Dendritic cell treated with granulocyte-macrophage colony-stimulating factor and Interleukin-4, amounts not matched to agents 40 ng/mL and 50 ng/mL, for 4 days (primary cell): Measurements from ENCODE around the gene CRHR2.
A peak's percentile ranks its signal among the peaks of the same experiment; 100 is the strongest.
"Not testable (repeated sequence)": the region's sequence is repeated elsewhere in the genome, so short reads cannot be mapped to it uniquely, and the experiment has no call there.

Experiments
- H3K27ac Mint-ChIP-seq: one replicate; pipeline ENCODE4 v1.8.0; 2022; ENCODE audit warnings: mild to moderate bottlenecking, mixed read lengths
- H3K27me3 Mint-ChIP-seq: one replicate; pipeline ENCODE4 v1.8.0; 2022; ENCODE audit warnings: mild to moderate bottlenecking, mixed read lengths
- H3K36me3 Mint-ChIP-seq: one replicate; pipeline ENCODE4 v1.8.0; 2022; ENCODE audit warnings: low read depth, mixed read lengths
- H3K4me1 Mint-ChIP-seq: one replicate; pipeline ENCODE4 v1.8.0; 2022; ENCODE audit warnings: low read depth, mixed read lengths
- H3K4me3 Mint-ChIP-seq: one replicate; pipeline ENCODE4 v1.8.0; 2022; ENCODE audit warnings: mild to moderate bottlenecking, moderate library complexity, mixed read lengths
- H3K9me3 Mint-ChIP-seq: one replicate; pipeline ENCODE4 v1.8.0; 2022; ENCODE audit warnings: mixed read lengths
- intact Hi-C: fragments of 100-400 bp; cut with micrococcal nuclease; formaldehyde crosslinking; loops from one replicate; pipeline ENCODE4 v1.15.0; 2022

CRHR2 gene

GRCh38 chr7:30682212-30683083 lies at the start of gene CRHR2:
TSS of gene CRHR2 (minus strand) at chr7:30682456. CDS start at chr7:30682280, 176 bp downstream.
- no peaks in the 10 kb centered on the region for H3K9me3 Mint-ChIP-seq
- peak within 1 kb of the TSS; percentile 58 for H3K4me3 Mint-ChIP-seq
- intact Hi-C loops: no loop called here
- peaks cover 14% of the 10 kb centered on the region for H3K4me1 Mint-ChIP-seq
- H3K27ac Mint-ChIP-seq: no peak within 1 kb of the TSS
- H3K36me3 Mint-ChIP-seq: no peaks in the 10 kb centered on the region
- H3K27me3 Mint-ChIP-seq: peaks cover 66% of the 10 kb centered on the region

GRCh38 chr7:30731581-30731980 lies 49.3 kb upstream of the CRHR2 start:
- peaks cover 2% of the 10 kb centered on the region for H3K27me3 Mint-ChIP-seq
- H3K4me1 Mint-ChIP-seq: no peaks in the 10 kb centered on the region
- H3K4me3 Mint-ChIP-seq: no peak overlapping the region
- no peak overlapping the region for H3K27ac Mint-ChIP-seq
- intact Hi-C loops: no loop called here
- no peaks in the 10 kb centered on the region for H3K36me3 Mint-ChIP-seq
- H3K9me3 Mint-ChIP-seq: no peaks in the 10 kb centered on the region

DNA sequence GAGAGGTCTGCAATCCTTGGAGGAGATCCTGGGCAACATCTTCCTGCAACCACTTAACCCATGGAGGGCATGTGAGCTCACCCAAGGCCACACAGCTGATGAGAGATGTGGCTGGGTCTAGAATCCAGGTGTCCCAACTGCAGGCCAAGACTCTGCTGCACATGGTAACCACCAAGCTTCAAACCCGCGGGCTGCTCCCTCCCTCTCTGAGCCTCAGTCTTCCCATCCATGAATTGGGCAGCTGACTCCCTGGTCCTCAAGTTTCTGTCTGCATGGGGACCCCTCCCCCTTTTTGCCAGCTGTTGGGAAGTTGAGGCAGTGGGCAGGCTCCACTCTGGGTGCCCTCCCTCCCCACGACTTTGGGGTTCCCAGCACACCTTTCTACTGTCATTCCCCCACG lies 48.7 kb upstream of the CRHR2 start:
- H3K27ac Mint-ChIP-seq: no peak overlapping the region
- no peaks in the 10 kb centered on the region for H3K36me3 Mint-ChIP-seq
- no peaks in the 10 kb centered on the region for H3K9me3 Mint-ChIP-seq
- H3K4me1 Mint-ChIP-seq: no peaks in the 10 kb centered on the region
- H3K4me3 Mint-ChIP-seq: no peak overlapping the region
- peaks cover 2% of the 10 kb centered on the region for H3K27me3 Mint-ChIP-seq
- intact Hi-C loops: no loop called here

- H3K4me3 Mint-ChIP-seq: no peak overlapping the region
- H3K27me3 Mint-ChIP-seq: peaks cover 2% of the 10 kb centered on the region
- no peaks in the 10 kb centered on the region for H3K36me3 Mint-ChIP-seq
- intact Hi-C loops: no loop called here
- no peaks in the 10 kb centered on the region for H3K9me3 Mint-ChIP-seq
- H3K4me1 Mint-ChIP-seq: no peaks in the 10 kb centered on the region
- no peak overlapping the region for H3K27ac Mint-ChIP-seq
Observed at GRCh38 chr7:30730097-30730496, 47.8 kb upstream of the CRHR2 start.

GRCh38 chr7:30729642-30730041 lies 47.4 kb upstream of the CRHR2 start:
- H3K36me3 Mint-ChIP-seq: no peaks in the 10 kb centered on the region
- no peak overlapping the region for H3K27ac Mint-ChIP-seq
- H3K4me3 Mint-ChIP-seq: no peak overlapping the region
- H3K27me3 Mint-ChIP-seq: peaks cover 2% of the 10 kb centered on the region
- intact Hi-C loops: no loop called here
- H3K9me3 Mint-ChIP-seq: no peaks in the 10 kb centered on the region
- no peaks in the 10 kb centered on the region for H3K4me1 Mint-ChIP-seq

GRCh38 chr7:30728591-30729100 lies 46.4 kb upstream of the CRHR2 start:
- no peak overlapping the region for H3K27ac Mint-ChIP-seq
- peaks cover 2% of the 10 kb centered on the region for H3K27me3 Mint-ChIP-seq
- no peaks in the 10 kb centered on the region for H3K4me1 Mint-ChIP-seq
- H3K9me3 Mint-ChIP-seq: no peaks in the 10 kb centered on the region
- H3K36me3 Mint-ChIP-seq: no peaks in the 10 kb centered on the region
- H3K4me3 Mint-ChIP-seq: no peak overlapping the region
- intact Hi-C loops: no loop called here

GRCh38 chr7:30727061-30727945 lies 45.0 kb upstream of the CRHR2 start:
- Mint-ChIP-seq H3K4me1 (no peaks in the 10 kb centered on the region), H3K27me3 (peaks cover 2% of the 10 kb centered on the region), H3K4me3 (no peak overlapping the region), H3K9me3 (no peaks in the 10 kb centered on the region), H3K36me3 (no peaks in the 10 kb centered on the region), H3K27ac (no peak overlapping the region)
- intact Hi-C loops: no loop called here

DNA sequence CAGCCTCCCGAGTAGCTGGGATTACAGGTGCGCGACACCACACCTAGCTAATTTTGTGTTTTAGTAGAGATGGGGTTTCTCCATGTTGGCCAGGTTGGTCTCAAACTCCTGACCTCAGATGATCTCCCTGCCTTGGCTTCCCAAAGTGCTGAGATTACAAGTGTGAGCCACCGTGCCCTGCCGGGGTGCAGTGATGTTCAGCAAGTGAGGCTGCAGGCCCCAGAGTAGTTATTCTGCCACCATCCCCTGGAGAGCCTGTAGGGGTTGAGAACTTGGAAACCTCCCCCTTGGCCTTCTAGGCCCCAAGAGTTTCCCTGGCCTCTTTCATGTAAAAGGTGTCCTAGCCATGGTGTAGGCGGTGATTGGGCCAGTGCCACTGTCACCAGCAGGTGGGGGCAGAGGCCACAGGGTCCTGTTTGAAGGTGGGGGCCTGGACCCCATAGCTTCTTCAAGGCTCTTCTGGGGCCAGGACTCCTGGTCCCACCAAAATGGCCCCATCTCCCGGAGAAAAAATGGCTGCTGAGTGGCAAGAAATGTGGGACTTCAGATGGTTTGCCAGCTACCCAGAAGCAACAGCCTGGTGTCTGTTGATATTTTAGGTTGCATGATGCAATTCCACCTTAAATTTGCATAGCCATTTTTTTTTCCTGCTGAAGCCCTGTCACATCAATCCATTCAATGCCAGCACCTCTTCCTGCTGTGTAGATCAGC lies 44.2 kb upstream of the CRHR2 start:
- Mint-ChIP-seq H3K4me1 (no peaks in the 10 kb centered on the region), H3K9me3 (no peaks in the 10 kb centered on the region), H3K27me3 (peaks cover 2% of the 10 kb centered on the region), H3K36me3 (no peaks in the 10 kb centered on the region), H3K4me3 (no peak overlapping the region), H3K27ac (no peak overlapping the region)
- intact Hi-C loops: no loop called here

DNA sequence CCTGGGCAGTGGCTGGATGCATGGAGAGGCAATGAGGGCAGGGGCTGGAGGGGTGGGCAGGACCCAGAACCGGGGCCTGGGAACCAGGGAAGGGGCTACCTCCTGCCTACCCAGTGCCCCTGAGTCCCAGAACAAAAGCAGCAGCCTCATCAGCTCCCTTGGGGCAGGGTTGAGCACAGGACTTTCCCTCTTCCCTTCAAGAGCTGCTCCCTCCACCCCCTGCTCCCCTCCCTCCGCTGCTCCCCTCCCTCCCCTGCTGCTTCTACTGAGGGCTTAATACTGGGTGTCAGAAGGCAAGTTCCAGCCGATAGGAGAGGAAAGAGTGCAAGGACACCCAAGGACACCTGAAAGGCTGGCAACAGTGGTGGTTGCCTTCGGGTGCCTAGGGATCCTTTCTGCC lies 41.5 kb upstream of the CRHR2 start:
- intact Hi-C loops: no loop called here
- H3K27ac Mint-ChIP-seq: no peak overlapping the region
- no peak overlapping the region for H3K4me3 Mint-ChIP-seq
- no peaks in the 10 kb centered on the region for H3K36me3 Mint-ChIP-seq
- H3K4me1 Mint-ChIP-seq: no peaks in the 10 kb centered on the region
- peaks cover 1% of the 10 kb centered on the region for H3K27me3 Mint-ChIP-seq
- H3K9me3 Mint-ChIP-seq: peaks cover 13% of the 10 kb centered on the region

- no peaks in the 10 kb centered on the region for H3K4me1 Mint-ChIP-seq
- H3K4me3 Mint-ChIP-seq: no peak overlapping the region
- H3K9me3 Mint-ChIP-seq: peaks cover 24% of the 10 kb centered on the region
- intact Hi-C loops: no loop called here
- H3K27ac Mint-ChIP-seq: no peak overlapping the region
- no peaks in the 10 kb centered on the region for H3K36me3 Mint-ChIP-seq
- H3K27me3 Mint-ChIP-seq: peaks cover 1% of the 10 kb centered on the region
Observed at GRCh38 chr7:30722671-30723070, 40.4 kb upstream of the CRHR2 start.

- intact Hi-C loops: no loop called here
- H3K36me3 Mint-ChIP-seq: no peaks in the 10 kb centered on the region
- H3K27ac Mint-ChIP-seq: no peak overlapping the region
- peaks cover 1% of the 10 kb centered on the region for H3K27me3 Mint-ChIP-seq
- no peak overlapping the region for H3K4me3 Mint-ChIP-seq
- no peaks in the 10 kb centered on the region for H3K4me1 Mint-ChIP-seq
- peaks cover 29% of the 10 kb centered on the region for H3K9me3 Mint-ChIP-seq
Observed at GRCh38 chr7:30722187-30722586, 39.9 kb upstream of the CRHR2 start.

DNA sequence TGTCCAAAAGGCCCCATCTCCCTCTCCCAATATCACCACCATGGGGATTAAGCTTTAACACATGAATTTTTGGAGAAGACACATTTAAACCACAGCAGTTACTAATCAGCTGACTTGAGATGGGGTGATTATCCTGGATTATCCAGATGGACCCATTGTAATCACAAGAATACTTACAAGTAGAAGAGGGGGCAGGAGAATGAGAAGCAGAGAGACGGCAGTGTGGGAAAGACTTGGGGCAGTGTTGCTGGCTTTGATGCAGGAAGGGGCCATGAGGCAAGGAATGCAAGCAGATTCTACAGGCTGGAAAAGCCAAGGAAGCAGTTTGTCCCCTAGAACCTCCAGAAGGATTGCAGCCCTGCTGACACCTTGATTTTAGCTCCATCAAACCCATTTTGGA lies 39.0 kb upstream of the CRHR2 start:
- Mint-ChIP-seq H3K36me3 (no peaks in the 10 kb centered on the region), H3K4me1 (no peaks in the 10 kb centered on the region)
- intact Hi-C loops: no loop called here

DNA sequence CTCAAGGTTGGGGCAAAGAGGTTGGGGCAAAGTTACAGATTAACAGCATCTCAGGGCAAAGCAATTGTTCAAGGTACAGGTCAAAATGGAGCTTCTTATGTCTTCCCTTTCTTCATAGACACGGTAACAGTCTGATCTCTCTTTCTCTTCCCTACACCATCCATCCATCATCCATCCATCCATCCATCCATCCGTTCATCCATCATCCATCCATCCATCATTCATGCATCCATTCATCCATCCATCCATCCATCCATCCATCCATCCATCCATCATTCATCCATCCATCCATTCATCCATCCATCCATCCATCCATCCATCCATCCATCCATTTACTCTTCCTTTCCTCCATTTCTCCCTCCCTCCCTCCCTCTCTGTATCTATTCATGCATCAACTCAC lies 37.2 kb upstream of the CRHR2 start:
- H3K4me1 Mint-ChIP-seq, H3K36me3 Mint-ChIP-seq, H3K27ac Mint-ChIP-seq, H3K4me3 Mint-ChIP-seq, H3K27me3 Mint-ChIP-seq, intact Hi-C loops: not testable (repeated sequence)
- peaks cover 35% of the 10 kb centered on the region for H3K9me3 Mint-ChIP-seq

More for the DNA sequence above, 39.0 kb upstream of the CRHR2 start:
- H3K27me3 Mint-ChIP-seq: peaks cover 1% of the 10 kb centered on the region
- peaks cover 35% of the 10 kb centered on the region for H3K9me3 Mint-ChIP-seq
- H3K27ac Mint-ChIP-seq: no peak overlapping the region
- H3K4me3 Mint-ChIP-seq: no peak overlapping the region

GRCh38 chr7:30717181-30717580 lies 34.9 kb upstream of the CRHR2 start:
- no peak overlapping the region for H3K4me3 Mint-ChIP-seq
- intact Hi-C loops: no loop called here
- peaks cover 35% of the 10 kb centered on the region for H3K9me3 Mint-ChIP-seq
- H3K36me3 Mint-ChIP-seq: no peaks in the 10 kb centered on the region
- no peak overlapping the region for H3K27ac Mint-ChIP-seq
- H3K27me3 Mint-ChIP-seq: peaks cover 1% of the 10 kb centered on the region
- no peaks in the 10 kb centered on the region for H3K4me1 Mint-ChIP-seq
